ENCODE data around the gene DUSP11.
"Not testable (repeated sequence)": the region's sequence is repeated elsewhere in the genome, so short reads cannot be mapped to it uniquely, and the experiment has no call there.

Gene DUSP11

GRCh38 chr2:73717695-73718094, 62.2 kb downstream of the DUSP11 start:
- not testable (repeated sequence) for DNase-seq (ENCODE audit: low spot score)

GRCh38 chr2:73717251-73717606, 62.7 kb downstream of the DUSP11 start:
- no peak for DNase-seq (ENCODE audit: low spot score)

DNA sequence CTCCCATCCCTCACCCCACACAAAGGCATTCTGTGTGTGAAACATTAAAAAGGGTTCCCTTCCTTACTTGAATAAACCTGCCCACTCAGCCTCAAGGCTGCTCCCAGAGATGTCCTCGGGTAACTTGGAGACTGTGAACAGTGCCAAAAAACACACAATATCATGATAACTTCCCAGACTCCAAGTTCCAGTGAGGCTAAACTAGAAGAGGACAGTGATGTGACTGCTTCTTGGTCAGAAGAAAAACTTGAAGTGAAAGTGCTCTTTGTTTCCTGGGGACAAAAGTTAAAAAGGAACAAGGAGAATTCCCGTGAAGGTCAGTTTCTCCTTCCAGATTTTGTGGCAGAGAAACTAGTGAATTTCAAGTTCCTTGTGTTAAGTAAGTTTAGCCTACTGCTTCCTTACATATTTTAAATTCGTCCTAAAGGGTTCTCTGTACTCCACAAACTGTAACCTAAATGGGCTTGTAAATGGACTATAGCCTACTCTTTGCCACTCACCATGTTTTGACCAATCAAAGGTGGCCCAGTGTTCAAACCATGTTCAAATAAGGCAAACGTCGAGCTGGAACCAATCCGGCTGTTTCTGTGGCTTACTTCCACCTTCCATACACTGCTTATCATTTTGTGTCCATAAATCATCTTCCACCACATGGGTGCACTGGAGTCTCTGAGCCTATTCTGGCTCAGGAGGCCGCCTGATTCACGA, 63.2 kb downstream of the DUSP11 start:
- no peak for DNase-seq (ENCODE audit: low spot score)

- DNase-seq (ENCODE audit: low spot score): no peak
Observed at GRCh38 chr2:73714091-73714490, 65.8 kb downstream of the DUSP11 start.
